AG04450 (cell line): Measurements from ENCODE around the gene GDAP1L1. TPM values are rescaled to one million over a fixed set of nuclear protein-coding genes. Genes with fewer than 3 reads are reported as not detected.

Experiments used
- CTCF ChIA-PET: fragments of 300-600, 350-600 bp; formaldehyde crosslinking; extraction: SDS; loops from one replicate; lab custom pipeline; 2022; ENCODE audit warnings: antibody characterized with exemption, inconsistent platforms; lab: Charles Lee
- POLR2A ChIA-PET: fragments of 350-600 bp; formaldehyde crosslinking; extraction: SDS; loops from one replicate; lab custom pipeline; 2021; ENCODE audit warnings: antibody characterized with exemption, inconsistent platforms; lab: Yijun Ruan, JAX
- DNase-seq: peaks from one replicate; pipeline ENCODE4 v3.0.0-alpha.2; 2011; ENCODE audit warnings: low read depth, low spot score
- H3K27ac ChIP-seq: one replicate; pipeline ENCODE4 v1.5.1; 2012; ENCODE audit warnings: low read depth, low read length, control low read depth
- H3K27me3 ChIP-seq: one replicate; pipeline ENCODE4 v1.6.0; 2012; ENCODE audit warnings: low read length; ENCODE audit not compliant: control insufficient read depth, insufficient read depth
- H3K4me3 ChIP-seq: 2 replicates; pipeline ENCODE4 v1.5.1; 2011; ENCODE audit warnings: mild to moderate bottlenecking, low read depth, low read length, control low read depth
- H3K9me3 ChIP-seq: 2 replicates; pipeline ENCODE4 v1.5.1; 2012; ENCODE audit warnings: low read length; ENCODE audit not compliant: control insufficient read depth, insufficient read depth
- CTCF ChIP-seq: IDR thresholded peaks from 2 replicates; pipeline ENCODE4 v1.5.1; 2011; ENCODE audit warnings: low read depth, low read length, control low read depth, inconsistent platforms
- polyA plus RNA-seq: library from polyadenylated mRNA; depleted of rRNA; stranded (reverse); fragments of >200 nt; gene quantifications from 2 replicates; pipeline ENCODE4 v1.2.3, GENCODE V29; 2011

The GDAP1L1 gene
- polyA plus RNA-seq, 1 experiment, result not detected

GRCh38 chr20:44221368-44221954, 25.6 kb upstream of the GDAP1L1 start:
- no peak for DNase-seq
- ChIA-PET CTCF (interaction anchor here (2.7 kb wide), 1 partner anchor 90 kb away, joined by 9 read pairs; the partner anchor contains the start of gene FITM2), POLR2A (no interaction called here)
- Histone ChIP-seq H3K27ac (no peak overlapping the region), H3K9me3 (no peaks in the 10 kb centered on the region), H3K27me3 (no peaks in the 10 kb centered on the region), H3K4me3 (no peak overlapping the region)
- no peak for TF ChIP-seq CTCF

- Histone ChIP-seq H3K27me3 (no peaks in the 10 kb centered on the region), H3K4me3 (no peak overlapping the region), H3K27ac (no peak overlapping the region), H3K9me3 (no peaks in the 10 kb centered on the region)
- ChIA-PET POLR2A (no interaction called here), CTCF (interaction anchor here (2.7 kb wide), 1 partner anchor 89 kb away, joined by 9 read pairs; the partner anchor contains the start of gene FITM2)
- no peak for TF ChIP-seq CTCF
- DNase-seq, result no peak
These were observed 25.1 kb upstream of the GDAP1L1 start for GRCh38 chr20:44222027-44222426.

- TF ChIP-seq CTCF, result no peak
- no peak overlapping the region for H3K4me3 ChIP-seq
- ChIA-PET CTCF (interaction anchor here (2.7 kb wide), 1 partner anchor 88 kb away, joined by 9 read pairs; the partner anchor contains the start of gene FITM2), POLR2A (no interaction called here)
- H3K27ac ChIP-seq, result no peak overlapping the region
- H3K9me3 ChIP-seq, result no peaks in the 10 kb centered on the region
- DNase-seq, result no peak
- no peaks in the 10 kb centered on the region for H3K27me3 ChIP-seq
These were observed 24.3 kb upstream of the GDAP1L1 start for GRCh38 chr20:44222633-44223368.

- Histone ChIP-seq H3K4me3 (no peak overlapping the region), H3K27ac (no peak overlapping the region), H3K27me3 (no peaks in the 10 kb centered on the region), H3K9me3 (no peaks in the 10 kb centered on the region)
- POLR2A ChIA-PET, result interaction anchor here (0.7 kb wide), 1 partner anchor 15 kb away, joined by 6 read pairs; no protein-coding TSS in a partner anchor
- DNase-seq, result no peak
- no peak for TF ChIP-seq CTCF
- CTCF ChIA-PET, result interaction anchor here (2.3 to 2.7 kb wide), 2 partner anchors 8 to 87 kb away, joined by 9 to 12 read pairs; partner anchors contain the start of gene FITM2
These were observed 23.4 kb upstream of the GDAP1L1 start for GRCh38 chr20:44223721-44224120.

- DNase-seq, result no peak
- POLR2A ChIA-PET, result no interaction called here
- no peak overlapping the region for H3K4me3 ChIP-seq
- H3K27ac ChIP-seq, result no peak overlapping the region
- TF ChIP-seq CTCF, result no peak
- H3K27me3 ChIP-seq, result no peaks in the 10 kb centered on the region
- CTCF ChIA-PET, result interaction anchor here (1.3 to 2.3 kb wide), 2 partner anchors 9 to 87 kb away, joined by 8 to 12 read pairs; partner anchors contain the start of gene FITM2
- H3K9me3 ChIP-seq, result no peaks in the 10 kb centered on the region
These were observed 22.5 kb upstream of the GDAP1L1 start for GRCh38 chr20:44224637-44225036.
